ENCODE measurements around the gene SCN4A.

- TF ChIP-seq CTCF (IDR thresholded peaks at IDR 0.05), result no peak
- TF ChIP-seq POLR2A (IDR thresholded peaks at IDR 0.05), result no peak
These were observed 25.5 kb upstream of the SCN4A start, which contains the start of gene PRR29 for GRCh38 chr17:63998050-63998720.

All from tibial nerve (tissue), 3 donors.